ENCODE results near the gene PSMB7.

GRCh38 chr9:124345751-124346281 lies 69.4 kb downstream of the PSMB7 start:
- no peak for TF ChIP-seq CTCF (IDR thresholded peaks at IDR 0.05; ENCODE audit: low read depth, low read length, poor library complexity, severe bottlenecking)
- TF ChIP-seq EZH2phosphoT487 (IDR thresholded peaks at IDR 0.05; ENCODE audit: borderline replicate concordance, low read length): no peak

Measured in DOHH2 (cell line).